Medulla oblongata (tissue), 1 donor: ENCODE results near the gene GRAP.

ENCODE experiments used
- DNase-seq: peaks from one replicate; pipeline ENCODE4 v3.0.0-alpha.2; 2015; ENCODE audit errors: extremely low spot score

GRAP gene

GRCh38 chr17:18984273-18985114, 62.3 kb downstream of the GRAP start:
- no peak for DNase-seq

DNA sequence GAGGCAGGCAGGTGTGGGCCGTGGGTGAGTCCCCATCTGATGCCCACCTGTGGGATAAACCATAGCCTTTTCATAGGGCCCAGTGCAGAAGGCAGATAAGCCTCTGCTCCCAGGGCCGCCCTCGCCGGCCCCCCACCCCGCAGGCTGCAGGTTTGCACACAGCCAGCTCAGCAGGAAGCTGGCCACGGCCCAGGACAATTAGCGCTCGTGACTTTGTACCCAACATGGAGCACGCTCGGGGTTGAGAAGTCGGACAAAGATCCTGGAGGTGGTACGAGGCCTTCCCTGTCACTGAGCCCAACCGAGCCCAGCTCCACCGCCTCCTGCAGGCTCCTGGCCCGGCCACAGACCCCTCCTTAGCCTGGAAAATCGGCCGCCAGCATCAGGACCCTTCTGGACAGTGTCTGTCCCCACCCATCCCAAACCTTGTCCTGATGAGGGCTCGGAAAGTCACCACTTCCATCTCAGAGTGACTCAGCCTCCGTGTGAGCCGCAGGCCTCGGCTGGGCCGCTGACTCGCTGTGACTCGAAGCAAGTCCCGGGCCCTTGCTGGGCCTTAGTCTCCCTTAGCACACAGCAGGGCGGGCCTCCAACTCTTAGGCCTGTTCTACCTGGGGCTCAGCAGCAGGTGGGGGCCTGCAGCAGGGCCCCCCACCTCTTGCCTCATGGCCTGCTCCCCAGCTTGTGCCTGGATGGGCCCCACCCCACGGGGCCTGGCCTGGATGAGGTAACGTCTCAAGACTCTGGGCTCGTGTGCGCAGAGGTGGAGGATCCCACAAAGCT, 64.9 kb downstream of the GRAP start:
- DNase-seq, result no peak

- DNase-seq, result no peak
These were observed 65.5 kb downstream of the GRAP start for GRCh38 chr17:18981335-18981641.

- no peak for DNase-seq
These were observed 65.9 kb downstream of the GRAP start for GRCh38 chr17:18980682-18981334.

GRCh38 chr17:18978655-18979054, 68.1 kb downstream of the GRAP start:
- DNase-seq, result no peak

- DNase-seq, result no peak
These were observed 68.7 kb downstream of the GRAP start for GRCh38 chr17:18978050-18978449.

GRCh38 chr17:18977646-18978045, 69.1 kb downstream of the GRAP start:
- no peak for DNase-seq

DNA sequence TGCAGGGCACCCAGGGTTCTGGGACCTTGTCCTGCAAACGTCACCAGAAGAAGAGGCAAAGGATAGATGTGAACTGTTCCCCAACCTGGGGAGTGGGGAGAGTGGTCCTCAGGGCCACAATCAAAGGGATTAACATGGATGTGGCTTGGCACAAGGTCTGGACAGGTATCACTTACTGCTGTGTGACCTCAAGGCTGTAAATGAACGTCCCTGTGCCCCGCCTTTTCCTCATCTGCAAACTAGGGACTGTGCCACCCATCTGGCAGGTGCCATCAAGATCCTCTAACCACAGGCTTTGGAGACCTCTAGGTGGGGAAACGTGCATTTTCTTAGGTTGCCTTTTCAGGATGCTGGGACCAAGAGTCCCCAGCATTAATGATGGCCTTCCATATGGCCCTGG, 69.7 kb downstream of the GRAP start:
- no peak for DNase-seq

DNA sequence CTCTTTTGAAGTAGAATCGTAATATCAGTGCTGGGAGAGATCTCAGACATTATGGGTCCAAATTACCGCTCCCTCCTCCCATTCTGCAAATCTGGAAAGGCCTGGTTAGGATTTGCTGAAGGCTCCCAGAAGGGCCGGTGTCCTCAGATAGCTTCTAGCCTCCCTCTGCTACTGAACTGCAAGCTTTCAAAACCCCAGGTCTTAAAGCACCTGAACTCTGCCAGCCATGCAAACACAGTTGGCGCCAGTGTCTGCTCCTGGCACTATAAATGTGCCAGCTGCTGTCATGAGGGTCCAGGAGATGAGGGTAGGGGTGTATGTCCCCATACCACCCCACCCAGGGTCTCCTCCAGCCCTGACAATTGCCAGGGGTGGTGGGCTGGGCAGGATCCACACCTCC, 70.6 kb downstream of the GRAP start:
- no peak for DNase-seq

GRCh38 chr17:18975597-18975996, 71.2 kb downstream of the GRAP start:
- DNase-seq, result no peak

DNA sequence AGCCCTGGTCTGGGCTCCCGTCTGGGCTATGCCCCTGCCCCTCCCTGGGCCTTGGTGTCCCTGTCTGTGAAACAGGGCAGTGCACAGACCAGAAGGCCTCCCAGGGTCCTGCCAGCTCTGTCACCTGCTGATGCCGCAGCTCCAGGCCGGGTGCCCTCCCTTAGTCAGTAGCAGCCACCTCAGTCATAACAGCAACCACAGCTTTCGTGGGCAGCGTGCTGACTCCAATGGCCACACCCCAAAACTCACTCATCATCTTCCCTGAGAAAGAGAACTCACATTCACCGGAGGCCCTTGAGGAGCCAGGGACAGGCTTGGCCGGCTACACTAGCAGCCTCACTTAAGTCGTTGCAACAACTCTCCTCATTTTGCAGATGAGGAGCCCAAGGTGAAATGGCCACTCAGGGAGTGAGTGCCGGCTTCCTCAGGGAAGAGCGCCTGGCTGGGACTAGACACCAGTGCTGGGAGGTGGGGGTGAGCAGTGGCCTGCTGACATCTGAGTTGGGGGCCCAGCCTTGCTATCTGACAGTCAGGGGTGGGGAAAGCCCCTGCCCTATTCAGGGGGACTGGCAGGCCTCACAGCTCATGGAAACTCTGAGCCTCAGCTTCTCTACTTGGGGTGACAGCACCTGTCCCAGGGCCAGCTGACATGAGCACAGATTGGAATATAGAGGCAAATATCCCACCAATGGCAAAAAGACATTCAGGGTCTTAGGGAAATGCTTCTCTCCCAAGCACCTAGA, 72.2 kb downstream of the GRAP start:
- no peak for DNase-seq

GRCh38 chr17:18971801-18972200, 75.0 kb downstream of the GRAP start:
- DNase-seq, result no peak
